GM19099 (cell line): ENCODE results near the gene GIMAP4.

Experiments
- POLR2A ChIP-seq: IDR thresholded peaks from 3 replicates; pipeline ENCODE4 v1.6.1; 2011; ENCODE audit warnings: low read depth; ENCODE audit not compliant: insufficient read length; ENCODE audit errors: extremely low read depth

The GIMAP4 gene

DNA sequence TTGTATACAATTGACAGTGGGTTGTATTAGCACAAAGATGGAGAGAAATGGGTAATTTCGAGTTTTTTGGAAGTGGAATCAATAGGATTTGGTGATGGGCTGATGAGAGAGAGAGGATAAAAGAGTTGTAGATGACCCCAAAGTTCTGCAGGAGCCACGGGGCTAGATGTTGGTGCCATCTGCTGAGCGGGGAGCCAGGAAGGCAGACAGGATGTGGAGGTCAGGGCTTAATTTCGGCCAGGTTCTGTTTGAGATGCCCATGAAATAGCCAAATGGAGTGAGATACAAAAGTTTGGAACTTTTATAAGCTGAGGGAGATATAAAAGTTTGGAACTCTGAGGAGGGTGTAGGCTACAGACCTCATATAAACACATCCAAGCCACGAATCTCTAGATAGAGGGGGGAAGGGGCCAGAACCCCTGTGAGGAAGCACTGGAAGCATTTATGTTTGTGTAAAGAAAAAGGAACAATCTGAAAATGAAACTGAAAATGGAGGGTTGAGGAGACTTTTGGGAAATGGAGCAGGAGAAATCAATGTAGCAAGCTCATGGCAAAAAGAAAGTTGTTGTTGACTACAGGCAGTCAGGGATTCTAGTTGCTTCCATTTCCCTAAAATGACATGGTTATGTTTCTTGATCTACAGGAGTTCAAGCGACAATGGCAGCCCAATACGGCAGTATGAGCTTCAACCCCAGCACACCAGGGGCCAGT is 2.2 kb downstream of the GIMAP4 start:
- no peak for TF ChIP-seq POLR2A

DNA sequence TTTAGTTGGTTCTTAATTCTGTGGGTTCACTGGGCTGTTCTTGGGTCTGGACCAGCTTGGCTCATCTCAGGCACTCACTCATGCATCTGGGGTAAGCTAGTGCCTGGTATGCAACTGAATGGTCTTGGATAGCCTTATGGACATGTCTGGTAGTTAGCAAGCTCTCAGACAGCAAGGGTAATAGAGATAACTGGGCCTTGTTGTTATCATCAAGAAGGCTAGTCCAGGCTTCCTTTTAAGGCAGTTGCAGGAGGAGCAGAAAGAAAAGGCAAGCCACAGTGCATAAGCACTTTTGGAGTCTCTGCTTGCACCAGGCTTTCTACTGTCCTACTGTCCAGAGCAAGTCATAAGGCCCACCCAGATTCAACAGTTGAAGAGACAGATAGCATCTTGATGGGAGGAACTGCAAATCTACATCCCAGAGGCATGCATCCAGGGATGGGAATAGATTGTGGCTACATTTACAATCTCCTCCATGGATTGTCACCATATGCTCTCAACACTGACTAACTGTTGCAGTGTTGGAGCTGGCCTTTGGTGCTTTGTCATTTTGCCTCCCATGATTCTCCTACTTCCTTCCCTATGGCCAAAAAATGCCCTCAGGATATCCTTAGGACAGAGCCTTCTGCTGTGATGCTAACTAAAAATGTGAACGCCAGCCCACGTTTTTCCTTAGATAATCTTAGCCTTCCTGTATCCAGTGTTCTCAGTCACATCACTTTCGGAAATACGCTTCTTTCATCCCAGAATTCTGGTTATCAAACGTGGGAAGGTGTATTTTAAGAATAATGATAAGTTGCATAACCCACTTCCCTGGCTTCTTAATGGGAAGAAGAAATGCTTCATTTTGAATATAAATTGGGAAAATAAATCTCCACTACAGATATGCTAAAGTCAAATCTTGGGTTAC is 3.6 kb downstream of the GIMAP4 start:
- TF ChIP-seq POLR2A, result no peak

DNA sequence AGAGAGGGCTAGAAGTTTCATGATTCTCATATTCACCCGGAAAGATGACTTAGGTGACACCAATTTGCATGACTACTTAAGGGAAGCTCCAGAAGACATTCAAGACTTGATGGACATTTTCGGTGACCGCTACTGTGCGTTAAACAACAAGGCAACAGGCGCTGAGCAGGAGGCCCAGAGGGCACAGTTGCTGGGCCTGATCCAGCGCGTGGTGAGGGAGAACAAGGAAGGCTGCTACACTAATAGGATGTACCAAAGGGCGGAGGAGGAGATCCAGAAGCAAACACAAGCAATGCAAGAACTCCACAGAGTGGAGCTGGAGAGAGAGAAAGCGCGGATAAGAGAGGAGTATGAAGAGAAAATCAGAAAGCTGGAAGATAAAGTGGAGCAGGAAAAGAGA is 5.3 kb downstream of the GIMAP4 start:
- no peak for TF ChIP-seq POLR2A

DNA sequence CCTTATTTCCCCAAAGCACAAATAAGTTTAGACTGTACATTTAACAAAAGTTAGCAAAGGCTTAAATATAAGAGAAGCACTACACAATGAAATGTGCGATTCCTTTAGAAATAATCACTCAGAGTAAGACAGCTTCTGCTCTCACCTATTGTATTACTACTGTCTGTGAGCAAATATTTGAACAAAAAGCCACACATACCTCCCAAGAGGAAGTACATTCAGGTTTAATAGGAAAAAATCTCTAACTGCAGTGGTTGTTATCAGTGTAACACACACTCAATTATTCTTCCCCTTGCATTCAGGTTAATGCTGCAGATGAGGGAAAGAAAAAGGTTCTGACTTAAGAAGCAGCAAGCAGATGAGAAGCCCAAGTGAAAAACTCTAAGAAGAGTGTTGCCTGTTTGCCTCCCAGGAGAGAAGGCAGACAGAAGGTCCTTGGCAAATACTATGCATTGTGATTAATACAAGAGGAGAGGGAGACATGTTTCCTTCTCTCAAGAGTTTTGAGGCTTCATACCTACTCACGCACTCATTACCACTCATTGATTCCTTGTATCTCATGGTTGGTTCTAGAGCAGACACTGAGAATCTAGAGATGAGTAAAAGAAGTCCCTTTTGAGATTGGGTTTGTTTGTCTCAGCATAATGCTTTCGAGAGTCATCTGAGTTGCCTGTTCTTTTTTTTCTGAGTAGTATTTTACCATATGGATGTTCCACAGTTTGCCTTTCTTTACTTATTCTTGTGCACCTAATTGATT is 13.6 kb downstream of the GIMAP4 start:
- no peak for TF ChIP-seq POLR2A

DNA sequence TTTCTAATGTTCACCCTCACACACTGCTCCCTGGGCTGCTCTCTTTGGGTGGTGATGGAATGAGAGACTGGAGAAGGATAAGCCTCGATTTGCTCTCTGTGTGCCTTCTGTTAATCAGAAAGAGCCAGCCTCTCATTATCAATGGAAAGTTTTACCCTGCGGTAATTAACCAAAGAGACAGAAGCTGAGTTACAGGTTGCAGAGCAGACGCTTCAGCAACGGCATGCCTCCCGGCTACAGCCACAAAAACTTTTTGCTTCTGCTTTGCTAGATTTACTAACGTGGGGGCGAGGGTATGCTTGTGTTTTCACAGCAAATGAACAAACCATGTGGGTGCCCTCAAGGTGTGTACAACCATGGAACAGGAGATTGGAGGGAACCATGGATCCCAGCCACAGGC is 18.0 kb downstream of the GIMAP4 start:
- no peak for TF ChIP-seq POLR2A

DNA sequence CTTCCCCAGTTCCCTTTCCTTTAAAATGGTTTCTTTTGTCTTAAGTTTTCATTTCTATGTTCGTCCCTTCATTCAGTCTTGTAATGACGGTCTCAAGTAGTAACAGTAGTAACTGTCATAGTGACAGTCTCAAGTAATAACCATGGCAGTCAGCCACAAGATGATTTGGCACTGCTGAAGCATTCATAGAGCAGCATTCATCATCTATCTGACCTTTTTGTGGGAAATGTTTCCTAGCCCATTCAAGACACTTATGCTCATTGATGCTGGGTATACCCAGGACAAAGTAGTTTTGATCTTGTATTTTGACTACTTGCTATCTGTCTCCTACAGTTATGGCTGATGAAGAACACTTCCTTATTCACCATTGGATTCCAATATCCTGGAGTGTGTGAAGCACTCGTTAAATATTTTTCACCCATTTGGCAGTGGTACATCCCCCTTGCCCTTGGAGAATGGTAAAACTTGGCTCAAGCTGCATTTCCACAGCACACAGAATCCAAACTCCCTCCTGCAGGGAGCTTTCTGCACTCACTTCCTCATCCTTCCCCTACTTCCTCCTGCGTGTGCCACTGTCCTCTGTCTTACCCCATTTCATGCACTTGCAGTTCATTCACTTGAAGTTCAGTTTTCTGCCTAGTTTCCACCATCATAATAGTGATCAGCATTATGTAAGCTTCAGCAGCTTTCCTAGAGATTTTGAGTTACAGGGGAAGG is 19.0 kb downstream of the GIMAP4 start:
- TF ChIP-seq POLR2A, result no peak

DNA sequence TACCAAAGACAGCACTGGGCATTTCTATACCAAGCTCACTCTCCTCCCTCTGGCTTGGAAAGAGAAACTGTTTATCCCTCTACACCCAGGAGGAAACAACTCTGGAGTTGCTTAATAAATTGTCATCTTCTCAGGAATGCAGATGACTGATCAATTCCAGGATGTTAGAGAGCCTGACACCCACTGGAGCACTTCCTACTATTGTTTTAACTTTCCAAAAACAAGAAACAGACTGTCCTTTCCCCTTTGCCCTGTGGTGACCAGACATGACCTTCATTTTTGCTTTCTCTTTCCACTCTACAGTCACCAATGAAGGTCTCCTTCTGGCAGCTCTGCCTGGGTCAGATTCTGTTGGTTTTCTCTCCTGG is 19.6 kb downstream of the GIMAP4 start:
- TF ChIP-seq POLR2A, result no peak

DNA sequence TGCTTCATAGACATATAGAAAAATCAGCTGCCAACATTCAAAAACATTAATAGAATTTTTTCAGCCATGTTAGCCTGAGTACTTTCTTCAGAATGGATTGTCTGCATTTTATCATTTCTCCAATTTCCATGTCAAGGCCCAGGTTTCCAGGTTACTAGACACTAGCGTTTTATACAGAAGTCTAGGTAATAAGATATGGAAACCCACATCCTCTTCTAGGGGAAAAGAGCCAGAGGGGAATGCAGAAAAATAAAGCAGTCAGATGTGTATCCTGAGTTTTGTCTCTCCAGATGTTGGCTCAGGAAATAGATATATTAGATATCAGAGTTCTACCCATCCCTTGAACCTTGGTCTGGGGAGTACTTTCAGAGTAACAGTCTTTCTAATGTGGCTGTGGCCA is 20.4 kb downstream of the GIMAP4 start:
- TF ChIP-seq POLR2A, result no peak

DNA sequence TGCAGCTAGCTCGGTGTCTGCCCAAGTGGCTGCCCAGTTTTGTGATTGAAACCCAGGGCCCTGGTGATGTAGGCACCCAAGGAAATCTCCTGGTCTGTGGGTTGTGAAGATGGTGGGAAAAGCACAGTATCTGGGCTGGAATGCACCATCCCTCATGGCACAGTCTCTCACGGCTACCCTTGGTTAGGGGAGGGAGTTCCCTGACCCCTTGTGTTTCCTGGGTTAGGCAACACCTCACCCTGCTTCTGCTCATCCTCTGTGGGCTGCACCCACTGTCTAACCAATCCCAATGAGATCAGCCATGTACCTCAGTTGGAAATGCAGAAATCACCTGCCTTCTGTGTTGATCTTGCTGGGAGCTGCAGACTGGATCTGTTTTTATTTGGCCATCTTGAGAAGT is 27.6 kb downstream of the GIMAP4 start:
- TF ChIP-seq POLR2A, result no peak

DNA sequence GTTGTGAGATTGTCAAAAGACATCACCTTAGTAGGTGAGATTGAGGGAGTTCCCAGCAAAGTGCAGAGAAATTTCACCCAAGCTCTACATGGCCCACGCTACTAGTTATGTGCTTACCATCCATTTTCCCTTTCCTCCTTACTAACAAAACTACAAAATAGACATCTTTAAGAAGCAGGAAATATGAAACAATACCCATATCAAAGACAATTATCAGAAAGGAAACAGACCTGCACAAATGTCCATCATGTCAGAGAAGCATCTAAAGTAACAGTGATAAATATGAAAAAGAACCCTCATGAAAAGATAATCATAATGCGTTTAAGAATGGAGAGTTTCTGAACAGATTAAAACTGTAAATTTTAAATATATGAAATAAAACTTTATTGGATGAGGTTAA is 28.2 kb downstream of the GIMAP4 start:
- TF ChIP-seq POLR2A, result no peak

DNA sequence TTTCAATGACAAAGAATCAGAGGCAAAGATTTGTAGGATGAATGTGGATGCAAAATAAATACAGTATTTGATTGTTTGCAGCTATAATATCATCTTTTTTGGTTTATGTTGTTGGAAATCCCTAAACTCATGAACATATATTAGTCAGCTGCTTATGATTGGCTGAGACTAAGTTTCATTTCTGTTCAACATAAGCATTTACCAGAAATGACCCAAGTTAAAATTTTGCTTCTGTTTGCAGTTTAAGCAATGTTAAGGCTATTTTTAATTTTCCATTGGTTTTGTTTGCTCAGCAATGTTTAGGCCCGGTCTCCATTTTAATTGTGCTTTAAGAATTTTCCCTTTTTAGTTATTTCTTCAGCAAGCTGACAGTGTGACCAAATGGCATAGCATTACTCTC is 43.0 kb downstream of the GIMAP4 start:
- TF ChIP-seq POLR2A, result no peak

DNA sequence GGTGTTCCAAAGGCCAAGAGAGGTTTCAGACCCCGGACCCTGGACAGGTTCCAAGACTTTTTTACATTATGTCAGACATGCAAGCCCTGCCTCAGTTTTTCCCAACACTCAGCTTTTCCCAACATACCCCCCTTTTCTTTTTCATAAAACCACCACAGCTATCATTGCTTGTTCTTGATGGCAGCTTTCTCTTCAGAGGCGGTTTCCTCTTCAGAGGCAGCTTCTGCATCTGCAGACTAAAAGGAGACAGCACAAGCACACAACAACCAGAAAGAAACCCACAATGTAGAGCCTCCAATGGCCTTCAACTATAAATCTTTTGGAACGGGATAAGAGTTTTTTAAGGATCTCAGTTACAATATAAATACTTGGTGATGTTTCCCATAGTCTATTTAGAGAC is 45.7 kb downstream of the GIMAP4 start:
- no peak for TF ChIP-seq POLR2A

DNA sequence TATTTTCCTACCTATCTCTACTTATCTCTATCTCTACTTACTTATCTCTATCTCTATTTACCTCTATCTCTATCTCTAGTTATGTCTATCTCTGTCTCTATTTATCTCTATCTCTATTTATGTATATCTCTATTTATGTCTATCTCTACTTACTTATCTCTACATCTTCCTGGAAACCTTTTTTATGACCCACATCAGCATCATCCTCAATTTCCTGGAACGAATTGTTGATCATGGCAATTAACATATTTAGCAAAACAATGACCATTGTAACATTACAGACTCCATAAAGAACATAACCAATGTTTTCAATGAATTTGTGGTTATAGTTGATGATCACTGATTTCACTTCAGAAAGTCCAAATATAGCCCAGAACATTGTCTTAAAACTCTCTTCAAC is 46.7 kb downstream of the GIMAP4 start:
- no peak for TF ChIP-seq POLR2A

DNA sequence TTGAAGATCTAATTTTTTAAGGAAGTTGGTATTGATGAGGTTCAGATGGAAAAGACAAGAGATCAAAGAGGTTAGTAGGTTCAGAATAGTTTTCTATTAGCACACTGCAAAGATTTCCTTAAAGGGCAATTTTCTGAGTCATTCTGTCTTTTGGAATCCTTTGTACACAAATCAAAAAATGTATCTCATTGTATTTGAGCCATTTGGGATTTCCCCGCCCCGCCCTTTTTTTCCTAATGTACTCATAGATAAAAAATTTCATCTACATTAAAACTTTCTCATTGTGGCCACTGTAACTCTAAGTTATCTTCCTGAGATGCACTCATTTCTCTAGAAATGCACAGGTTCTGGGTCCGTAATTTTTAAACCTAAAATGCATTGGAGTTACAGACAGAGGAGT is 52.9 kb downstream of the GIMAP4 start:
- TF ChIP-seq POLR2A, result no peak

DNA sequence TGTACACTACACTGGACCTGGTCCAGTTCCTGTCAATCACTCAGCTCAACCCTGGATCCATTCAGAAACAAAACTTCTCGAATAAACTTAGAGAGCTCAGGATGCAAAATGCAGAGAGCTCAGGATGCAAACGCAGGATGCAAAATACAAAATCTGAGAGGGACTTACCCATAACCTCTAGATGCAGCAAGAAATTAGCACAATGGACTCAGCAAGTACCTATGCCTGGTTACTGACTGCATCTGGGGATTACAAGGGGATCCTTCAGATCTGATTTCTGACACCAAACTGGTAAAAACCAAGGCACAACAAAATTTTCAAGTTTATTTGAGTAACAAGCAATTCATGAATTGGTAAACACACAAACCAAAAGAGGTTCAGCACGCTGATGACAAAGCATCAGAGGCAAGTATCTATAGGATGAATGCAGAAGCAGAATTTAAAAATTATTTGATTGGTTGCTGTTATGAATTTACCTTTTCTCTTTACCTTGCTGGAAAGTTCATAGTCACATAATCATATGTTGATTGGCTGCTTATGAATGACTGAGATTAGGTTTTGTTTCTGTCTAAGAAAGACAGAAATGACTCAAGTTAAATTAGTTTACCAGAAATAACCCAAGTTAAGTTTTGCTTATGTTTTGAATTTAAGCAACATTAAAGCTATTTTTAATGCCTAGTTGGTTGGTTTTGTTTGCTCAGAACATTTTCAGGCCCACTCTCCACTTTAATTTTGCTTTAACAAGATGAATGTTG is 53.6 kb downstream of the GIMAP4 start:
- no peak for TF ChIP-seq POLR2A

DNA sequence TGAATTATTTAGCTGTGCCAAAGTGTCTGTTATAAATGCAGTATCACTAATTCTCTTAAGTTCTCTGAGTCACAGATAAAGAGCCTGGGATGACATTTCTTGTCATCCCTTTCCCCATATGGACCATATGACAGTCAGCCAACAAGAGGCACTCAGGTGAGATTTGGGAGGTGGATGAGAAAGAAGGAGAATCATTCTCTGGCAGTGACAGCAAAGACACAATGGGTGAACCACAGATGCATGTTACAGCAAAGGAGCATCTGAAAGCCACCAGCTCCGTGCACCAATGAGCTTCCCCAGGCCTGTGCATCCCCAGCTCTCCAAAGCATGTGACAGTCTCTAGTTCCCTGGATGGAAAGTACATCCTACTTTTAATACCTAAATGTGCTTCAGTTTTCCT is 54.2 kb downstream of the GIMAP4 start:
- TF ChIP-seq POLR2A, result no peak
